ENCODE measurements around the gene RIC8B. TPM values are rescaled to one million over a fixed set of nuclear protein-coding genes. Genes with fewer than 3 reads are reported as not detected.

The RIC8B gene
- polyA plus RNA-seq, 3 donors: 23.8 to 30.3 (median 26.7) TPM

DNA sequence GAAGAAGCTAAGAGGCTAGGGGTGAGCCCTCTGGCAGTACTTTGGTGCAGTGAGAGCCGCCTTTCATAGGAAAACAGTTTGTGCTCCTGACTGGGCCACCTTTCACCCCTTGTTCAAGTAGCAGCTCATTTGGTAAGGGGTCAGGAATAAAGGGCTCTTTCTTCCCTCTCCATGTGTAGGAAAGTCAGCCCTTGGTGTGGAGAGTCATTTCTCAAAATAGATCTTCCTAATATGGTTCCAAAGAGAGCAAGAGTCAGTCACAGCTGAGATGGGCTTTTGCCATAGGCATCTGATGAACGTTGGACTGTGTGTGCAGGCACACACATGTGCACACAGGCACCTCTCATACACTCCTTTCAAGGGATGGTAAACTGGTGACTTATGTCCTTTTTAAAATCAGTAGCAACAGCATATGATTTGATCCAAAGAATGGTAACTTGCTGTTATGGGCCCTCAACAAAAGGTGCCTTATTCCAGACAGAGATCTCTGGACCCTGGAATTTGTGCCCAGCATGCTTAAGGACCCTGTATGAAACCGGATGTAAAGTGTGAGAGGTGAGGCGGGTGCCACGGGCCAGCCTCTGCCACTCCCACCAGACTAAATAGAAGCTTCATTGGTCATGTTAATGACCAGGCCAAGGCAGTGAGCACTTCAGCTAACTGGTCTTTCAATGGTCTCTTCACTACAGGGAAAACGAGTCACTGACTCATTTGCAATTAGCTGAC is 16.7 kb upstream of the RIC8B start:
- DNase-seq (ENCODE audit: low read depth in 3 of 3, low spot score in 2 of 3): no peak

DNA sequence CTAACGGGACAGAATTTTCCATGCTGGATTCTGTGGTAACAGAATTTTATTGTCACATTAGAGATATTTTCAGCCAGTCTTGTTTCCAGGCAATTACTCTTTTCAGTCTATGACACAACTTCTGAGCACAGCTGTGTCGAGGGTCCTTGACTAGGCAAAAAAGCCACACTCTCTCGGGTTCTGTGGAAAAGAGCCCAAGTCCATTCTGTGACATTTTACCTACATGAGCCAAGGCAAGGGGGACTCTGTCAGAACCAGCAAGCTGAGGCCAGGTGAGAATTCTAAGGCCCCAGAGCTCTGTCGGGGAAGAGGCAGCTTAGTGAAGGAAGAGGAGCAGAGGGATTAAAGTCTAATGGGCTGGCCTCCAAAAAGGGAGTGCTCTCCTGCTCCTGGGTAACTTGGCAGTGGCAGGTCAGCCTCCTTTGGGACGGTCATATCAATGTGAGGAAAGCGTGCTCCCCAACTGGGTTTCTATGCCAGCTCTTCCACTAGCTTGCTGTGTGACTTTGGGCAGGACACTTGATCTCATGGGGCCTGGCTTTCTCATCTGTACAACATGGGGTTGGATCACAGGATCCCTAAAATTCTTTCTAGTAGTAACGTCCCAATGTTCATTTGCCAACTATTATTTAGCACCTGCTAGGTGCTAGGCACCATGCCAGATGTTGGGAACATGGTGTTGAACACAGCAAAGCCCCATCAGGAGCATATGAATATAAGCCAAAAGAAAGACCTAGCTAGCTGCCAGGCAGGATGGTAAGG is 16.0 kb upstream of the RIC8B start:
- DNase-seq (ENCODE audit: low read depth in 3 of 3, low spot score in 2 of 3): no peak

DNA sequence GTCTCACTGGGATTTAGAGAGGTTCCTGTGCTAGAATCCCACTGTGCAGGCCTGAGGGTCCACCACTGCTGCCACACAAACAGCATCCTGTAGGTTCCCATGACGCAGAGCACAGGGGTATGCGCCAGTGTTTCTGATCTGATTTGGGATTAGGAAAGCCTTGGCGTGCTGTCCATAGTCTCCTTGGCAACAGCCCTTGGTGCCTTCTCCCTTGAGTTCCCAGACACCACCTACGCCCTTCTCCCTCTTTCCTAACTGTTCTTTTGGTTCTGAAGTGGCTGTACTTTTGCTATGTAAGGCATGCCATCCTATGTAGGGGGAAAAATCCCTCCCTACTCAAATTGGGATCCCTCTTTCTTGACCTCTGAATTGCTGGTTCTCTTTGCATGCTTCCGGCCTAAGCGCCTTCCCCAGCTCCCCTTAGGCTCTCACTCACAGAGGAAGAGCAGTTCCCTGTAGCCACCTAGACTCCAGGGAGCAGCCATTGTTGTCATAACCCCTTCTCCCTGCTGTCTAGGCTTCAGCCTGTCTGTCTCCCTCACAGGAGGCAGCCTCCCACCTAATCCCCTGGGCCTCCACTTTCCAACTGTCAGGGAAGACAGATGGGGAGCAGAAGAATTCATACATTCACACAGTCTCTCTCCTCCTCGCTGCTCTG is 14.8 kb upstream of the RIC8B start:
- no peak for DNase-seq (ENCODE audit: low read depth in 3 of 3, low spot score in 2 of 3)

DNA sequence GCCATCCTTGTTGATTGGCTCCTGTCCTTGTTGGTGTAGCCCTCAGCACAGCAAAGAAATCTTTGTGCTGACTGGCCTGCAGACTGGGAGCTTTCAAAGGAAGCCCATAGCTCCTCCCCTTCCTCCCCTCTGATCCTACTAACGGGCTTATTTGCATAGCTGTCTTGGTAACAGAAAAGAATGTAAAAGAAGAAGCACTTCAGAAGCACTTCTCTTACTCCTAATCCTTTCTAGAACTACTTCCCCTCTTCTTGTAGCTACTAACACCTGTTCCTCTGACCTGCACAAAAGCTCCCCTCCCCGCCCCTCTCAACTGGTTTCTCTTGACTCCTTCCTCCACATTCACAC is 14.3 kb upstream of the RIC8B start:
- no peak for DNase-seq (ENCODE audit: low read depth in 3 of 3, low spot score in 2 of 3)

DNA sequence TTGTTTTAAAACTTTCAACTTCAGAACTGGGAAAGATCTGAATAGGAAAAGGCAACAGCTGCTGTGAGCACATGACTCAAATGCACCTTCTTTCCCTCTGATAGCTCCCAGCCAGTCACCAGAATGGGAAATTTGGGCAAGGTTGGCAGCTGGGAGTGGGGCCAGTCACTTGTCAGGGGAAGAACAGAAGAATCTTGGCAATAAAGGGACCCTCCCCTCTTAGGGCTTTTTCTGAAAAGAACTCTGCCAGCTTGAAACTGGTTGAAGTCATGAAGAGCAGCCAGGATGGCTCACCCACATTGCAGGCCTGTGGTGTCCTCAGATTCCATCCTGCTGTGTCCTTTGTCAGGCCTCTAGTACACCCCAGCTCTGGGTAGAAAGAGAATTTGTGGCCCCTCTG is 10.3 kb upstream of the RIC8B start:
- no peak for DNase-seq (ENCODE audit: low read depth in 3 of 3, low spot score in 2 of 3)

DNA sequence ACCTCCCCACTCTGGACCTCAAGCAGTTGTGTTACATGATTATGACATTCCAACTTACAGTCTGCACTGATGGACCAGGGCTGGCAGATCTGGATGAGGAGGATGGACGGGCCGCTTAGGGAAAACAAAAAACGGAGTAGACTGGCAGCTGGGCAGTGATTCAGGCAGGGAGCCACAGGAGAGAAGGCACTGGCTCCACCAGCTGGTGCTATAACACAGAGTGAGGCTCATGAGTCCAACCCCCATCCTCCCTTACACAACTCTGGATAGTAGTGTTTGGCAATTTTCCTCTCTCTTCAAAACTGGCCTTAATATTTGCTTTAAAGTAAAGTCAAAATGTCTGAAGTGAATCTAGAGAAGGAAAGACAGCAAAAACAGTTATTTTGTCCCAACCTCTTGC is 9.7 kb upstream of the RIC8B start:
- no peak for DNase-seq (ENCODE audit: low read depth in 3 of 3, low spot score in 2 of 3)

DNA sequence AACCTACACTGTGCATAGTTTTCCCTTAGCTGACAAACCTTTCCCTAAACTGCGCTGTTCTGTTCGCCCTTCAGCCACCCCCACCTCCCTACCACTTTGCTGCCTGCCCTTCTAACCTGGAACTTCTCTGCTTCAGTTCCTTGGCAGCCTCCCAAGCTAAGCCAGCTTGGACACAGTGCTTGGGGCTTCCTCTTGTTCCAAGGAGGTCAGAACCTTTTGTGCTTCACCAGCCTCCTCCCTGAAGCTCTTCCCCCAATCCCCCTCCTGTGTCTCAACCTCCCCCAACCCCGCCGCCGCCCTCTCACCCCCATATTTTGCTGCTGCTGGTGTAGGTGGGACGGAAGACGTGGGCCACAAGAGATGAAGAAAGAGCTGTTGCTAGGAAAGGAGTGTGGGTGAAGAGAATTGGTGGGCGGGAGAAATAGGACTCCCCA is 8.1 kb upstream of the RIC8B start:
- no peak for DNase-seq (ENCODE audit: low read depth in 3 of 3, low spot score in 2 of 3)

DNA sequence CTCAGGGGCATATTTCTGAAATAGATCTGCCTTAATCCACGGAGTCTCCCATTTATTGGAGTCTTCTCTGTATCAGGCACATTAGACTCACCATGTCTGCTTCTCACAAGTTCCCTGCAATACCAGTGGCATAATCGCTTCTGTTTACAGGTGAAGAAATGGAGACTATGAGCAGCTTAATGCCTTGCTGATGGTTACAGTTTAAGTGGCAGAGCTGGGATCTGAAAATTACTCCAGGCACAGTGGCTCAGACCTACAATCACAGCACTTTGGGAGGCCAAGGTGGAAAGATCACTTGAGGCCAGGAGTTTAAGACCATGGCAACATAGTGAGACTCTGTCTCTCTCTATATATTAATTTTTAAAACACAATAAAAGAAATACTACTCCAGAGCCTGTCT is 7.3 kb upstream of the RIC8B start:
- no peak for DNase-seq (ENCODE audit: low read depth in 3 of 3, low spot score in 2 of 3)

DNA sequence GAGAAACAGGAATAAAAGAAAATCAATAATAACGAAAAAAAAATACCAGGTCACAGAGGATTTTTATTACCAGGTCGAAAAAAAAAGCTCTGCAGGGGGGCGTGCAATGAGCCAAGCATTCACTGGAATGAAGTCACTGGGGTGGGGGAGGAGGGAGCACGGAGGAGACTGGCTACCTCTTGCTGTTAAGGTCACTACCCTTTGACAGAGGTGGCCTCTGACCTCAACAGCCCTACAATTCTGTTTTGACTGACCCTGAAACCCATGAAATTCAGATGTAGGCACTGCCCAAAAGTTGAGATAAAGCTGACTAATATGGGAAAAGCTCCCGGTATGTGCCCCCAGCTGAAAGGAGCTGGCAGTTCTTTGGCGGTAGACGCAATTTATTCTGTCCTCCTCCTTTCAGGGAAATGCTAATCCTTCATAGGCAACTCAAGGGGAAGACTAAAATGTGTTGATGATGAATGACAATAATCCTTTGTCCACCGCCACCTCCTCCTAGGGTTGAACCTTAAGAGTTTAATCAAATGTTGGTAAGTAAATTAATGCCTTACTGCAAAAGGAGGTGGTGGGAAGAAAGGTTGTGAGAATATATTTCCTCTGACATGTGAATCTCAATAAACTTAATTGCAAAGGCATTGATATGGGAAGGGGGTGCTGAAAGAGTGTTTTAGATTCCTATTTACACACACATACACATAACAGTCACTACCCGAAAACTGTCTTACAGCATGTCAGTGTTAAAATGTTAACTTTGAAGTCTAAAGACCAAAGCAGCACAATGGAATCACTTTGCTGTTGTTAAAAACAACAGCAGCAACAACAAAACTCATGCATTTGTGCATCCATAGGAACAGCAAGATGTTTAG is 6.3 kb upstream of the RIC8B start:
- DNase-seq (ENCODE audit: low read depth in 3 of 3, low spot score in 2 of 3): no peak

DNA sequence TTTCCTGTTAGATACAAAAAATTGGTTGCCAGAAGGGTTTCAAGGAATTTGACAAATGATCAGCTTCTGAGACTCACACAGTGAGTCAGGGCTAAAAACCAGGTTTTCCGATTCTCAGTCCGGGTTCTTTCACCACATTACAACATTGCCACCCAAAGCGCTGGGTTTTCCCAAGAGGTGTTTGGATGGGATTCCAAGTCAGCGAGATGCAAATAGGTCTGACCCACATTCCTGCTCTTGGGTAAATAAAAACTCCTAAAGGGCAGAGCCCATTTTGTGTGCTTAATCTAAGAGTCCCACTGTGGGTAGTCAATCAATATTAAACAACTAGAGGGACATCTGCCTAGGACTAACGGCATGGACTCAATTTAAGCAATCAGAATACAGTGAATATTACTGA is 5.4 kb upstream of the RIC8B start:
- no peak for DNase-seq (ENCODE audit: low read depth in 3 of 3, low spot score in 2 of 3)

DNA sequence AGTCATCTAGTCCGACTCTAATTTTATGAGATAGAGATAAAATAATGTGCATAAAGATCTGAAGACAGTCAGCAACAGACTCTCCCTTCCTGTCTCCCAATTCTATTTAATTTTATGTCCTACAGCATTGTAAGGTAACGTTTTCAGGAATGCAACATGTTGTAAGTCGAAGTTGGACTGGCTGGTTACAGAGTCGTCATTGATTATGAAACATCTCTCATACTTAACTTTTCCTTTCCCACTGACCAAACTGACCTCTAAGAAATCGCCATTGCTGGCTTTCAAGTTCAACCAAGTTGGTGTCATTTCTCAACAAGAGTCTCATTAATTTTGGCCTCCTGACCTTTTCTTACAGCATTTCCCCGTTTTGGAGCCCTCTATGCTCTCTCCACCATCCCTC is 4.9 kb upstream of the RIC8B start:
- DNase-seq (ENCODE audit: low read depth in 3 of 3, low spot score in 2 of 3): no peak

DNA sequence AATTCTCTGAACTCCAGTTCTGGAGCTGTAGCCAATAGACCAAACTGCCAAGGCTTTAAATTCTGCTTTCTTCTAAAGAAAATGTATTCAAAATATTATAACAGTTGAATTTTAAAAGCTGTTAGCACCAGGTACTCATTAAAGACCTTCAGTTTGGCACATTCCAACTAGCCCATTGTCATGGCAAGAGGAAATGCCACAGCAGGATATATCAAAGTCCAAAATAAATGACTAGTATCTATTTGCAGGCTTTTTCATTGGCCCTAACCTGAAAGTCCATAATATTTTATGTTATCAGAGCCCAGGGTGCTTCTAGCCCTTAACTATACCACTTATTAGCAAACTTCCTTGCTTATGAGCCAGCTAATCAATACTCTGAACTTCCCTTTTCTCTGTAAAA is 3.1 kb upstream of the RIC8B start:
- DNase-seq (ENCODE audit: low read depth in 3 of 3, low spot score in 2 of 3): no peak

DNA sequence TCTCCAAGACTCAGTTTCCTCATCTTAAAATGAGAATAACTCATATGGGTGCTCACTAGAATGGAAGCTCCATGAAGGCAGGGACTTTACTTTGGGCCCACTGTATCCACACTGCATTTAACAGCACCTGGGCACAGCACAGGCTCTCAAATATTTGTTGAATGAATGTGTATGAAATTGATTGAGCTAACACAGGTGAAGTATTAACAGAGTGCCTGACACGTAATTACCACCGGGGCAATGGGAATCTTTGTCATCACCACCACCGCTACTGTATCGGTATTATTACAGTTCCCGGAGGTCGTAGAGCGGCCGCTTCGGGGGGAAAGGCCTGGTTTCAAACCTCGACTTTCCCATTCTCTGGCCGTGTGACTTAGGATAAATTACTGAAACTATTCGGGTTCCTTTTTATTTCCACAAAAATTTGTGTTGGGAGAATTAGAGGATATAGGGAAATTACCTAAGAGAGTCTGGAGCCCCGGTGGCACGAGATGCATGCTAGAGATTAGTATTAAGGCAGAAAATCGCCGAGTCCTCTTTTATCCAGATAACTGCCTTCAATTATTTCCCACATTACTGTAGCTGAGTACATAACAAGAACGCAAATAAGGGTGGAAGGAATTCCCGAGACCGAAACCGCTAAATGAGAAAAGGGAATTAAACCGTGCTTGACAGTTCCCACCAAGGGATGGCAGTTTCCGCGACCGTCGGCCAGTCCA is 1.0 kb upstream of the RIC8B start:
- no peak for DNase-seq (ENCODE audit: low read depth in 3 of 3, low spot score in 2 of 3)

DNA sequence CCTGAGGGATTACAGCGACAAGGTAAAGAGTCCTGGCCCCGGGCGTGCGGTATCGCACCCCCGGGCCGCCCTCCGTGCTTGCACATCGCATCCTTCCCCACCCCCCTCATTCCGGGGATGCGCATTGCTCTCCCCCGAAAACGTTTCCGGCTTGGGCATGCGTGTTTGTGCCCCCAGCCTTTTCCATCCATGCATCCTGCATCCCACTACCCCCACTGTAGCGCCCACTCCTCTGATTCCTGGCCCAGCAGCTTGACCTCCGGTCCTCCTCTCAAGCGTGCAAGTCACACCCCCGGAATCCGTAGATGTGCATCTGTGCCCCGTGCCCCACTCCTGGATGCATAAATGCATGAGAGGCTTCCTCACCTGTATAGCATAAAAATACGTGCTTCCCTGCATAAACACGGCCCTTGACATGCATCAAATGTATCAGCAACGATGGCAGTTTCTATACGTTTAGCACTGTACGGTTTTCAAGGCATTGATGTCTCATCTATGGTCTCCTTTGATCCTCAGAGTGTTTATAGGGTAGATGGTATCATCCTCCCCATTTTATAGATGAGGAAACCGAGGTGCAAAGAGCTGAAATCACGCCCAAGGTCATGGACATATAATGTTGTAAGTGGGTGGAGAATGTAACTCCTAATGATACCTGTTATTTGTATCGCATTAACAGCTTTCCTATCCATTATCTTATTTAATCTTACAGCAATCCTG is 484 bp downstream of the RIC8B start:
- no peak for DNase-seq (ENCODE audit: low read depth in 3 of 3, low spot score in 2 of 3)

DNA sequence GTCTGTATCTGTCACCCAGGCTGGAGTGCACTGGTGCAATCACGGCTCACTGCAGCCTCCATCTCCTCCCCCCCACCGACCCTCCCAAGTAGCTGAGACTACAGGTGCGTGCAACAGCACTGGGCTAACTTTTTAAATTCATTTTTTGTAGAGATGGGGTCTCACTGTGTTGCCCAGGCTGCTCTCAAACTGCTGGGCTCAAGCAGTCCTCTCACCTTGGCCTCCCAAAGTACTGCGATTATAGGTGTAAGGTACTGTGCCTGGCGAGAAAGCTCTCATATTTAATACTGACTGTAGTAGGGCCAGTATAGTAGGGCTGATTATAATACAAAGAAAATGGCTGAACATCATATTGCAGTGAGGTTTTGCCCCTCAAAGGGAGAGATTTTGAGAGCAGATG is 2.4 kb downstream of the RIC8B start:
- no peak for DNase-seq (ENCODE audit: low read depth in 3 of 3, low spot score in 2 of 3)

DNA sequence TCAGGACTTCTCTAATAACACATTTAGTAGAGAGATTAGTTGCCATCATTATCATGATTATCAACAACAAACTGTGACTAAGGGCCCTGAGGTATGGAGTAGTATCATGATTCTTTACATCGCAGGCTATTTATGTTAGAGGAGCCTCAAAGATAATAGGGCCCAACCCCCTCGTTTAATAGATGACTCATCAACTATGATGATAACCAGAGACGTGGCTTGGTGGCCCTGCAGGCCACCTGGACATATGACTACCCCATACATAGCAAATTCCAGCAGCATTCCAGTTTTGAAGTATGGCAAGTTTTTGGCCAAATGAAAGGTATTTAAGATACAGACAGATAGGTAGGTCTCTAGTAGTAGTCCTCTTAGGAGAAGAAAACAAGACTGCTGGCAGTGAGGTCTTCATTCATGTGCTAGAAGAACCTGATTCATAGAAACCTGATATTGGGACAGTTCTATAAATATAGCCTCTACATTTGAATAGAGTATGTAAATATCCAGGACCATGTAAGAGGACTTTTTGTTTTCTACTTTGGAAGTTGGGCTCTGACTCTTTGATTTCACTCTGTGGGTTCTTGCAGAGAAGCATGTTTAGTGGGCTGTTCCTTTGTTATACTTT is 5.6 kb downstream of the RIC8B start:
- DNase-seq (ENCODE audit: low read depth in 3 of 3, low spot score in 2 of 3): no peak

DNA sequence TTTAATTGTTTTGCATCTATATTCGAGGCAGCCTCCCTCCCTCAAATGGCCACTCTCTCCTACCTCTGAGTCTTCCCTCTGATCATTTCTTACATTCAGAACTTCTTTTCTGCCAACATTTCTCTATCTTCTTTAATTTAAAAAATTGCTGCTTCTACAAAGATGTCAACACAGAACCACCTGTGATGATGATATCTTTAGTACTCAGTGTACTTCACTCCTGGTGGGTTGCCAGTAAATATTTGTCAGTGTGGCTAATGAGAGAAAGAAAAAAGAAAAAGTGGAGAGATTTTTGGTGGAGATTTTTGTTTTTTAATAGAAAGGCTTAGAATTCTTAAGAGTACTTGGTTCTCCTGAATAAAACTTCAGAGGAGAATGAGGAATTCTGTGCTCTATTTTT is 8.1 kb downstream of the RIC8B start:
- DNase-seq (ENCODE audit: low read depth in 3 of 3, low spot score in 2 of 3): no peak

DNA sequence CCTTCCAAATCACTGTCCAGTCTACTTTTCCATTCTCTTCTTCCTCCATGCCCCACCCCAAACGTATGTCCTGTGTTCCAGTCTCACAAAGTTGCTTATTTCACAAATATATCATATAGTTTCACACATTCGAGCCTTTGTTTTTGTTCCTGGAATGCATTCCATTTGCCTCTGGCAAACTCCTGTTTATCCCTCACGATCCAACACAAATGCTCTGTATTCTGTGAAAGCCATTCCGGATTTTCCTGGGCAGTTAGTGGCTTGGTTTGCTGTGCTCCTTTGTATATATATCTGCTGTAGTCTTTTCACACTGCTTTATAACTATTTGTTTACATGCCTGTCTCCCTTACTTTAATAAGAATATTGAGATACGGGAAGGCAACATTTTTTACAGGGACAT is 9.0 kb downstream of the RIC8B start:
- DNase-seq (ENCODE audit: low read depth in 3 of 3, low spot score in 2 of 3): no peak

DNA sequence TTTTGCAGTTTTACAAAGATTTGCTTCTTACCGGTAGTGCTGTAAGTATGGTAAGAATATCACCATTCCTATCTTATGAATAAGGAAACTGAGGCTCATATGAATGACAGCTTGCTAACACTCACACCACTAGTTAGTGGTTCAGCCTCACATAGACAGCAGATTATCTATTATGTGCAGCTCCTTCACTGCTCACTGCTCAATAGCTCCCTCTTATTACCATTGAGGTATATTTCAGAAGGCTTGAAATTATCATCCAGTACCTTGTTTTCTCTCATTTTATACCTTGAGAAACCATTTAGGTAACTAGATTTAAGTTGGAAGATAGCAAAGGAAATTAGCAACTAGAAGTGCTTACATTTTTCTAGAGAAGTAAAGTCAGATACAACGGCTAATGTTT is 15.5 kb downstream of the RIC8B start:
- DNase-seq (ENCODE audit: low read depth in 3 of 3, low spot score in 2 of 3): no peak
